PC-9 (cell line): Measurements from ENCODE around the gene ARHGAP28.

Experiments used
- CTCF ChIP-seq: fragments of 200-600 bp; sonication (generic); conservative IDR thresholded peaks from 2 replicates; pipeline ENCODE4 v1.6.1; 2017; ENCODE audit warnings: mixed run types, antibody characterized with exemption, mild to moderate bottlenecking, moderate library complexity
- EZH2 ChIP-seq: fragments of 200-600 bp; sonication (generic); IDR thresholded peaks from 2 replicates; pipeline ENCODE4 v1.8.0; 2017; ENCODE audit warnings: antibody characterized with exemption, low read depth

GRCh38 chr18:6939972-6940371 lies 210.5 kb downstream of the ARHGAP28 start:
- TF ChIP-seq CTCF (no peak), EZH2 (no peak)
